Right lobe of liver (tissue), 4 donors: ENCODE results near the gene KRTAP5-6.
"Not testable (repeated sequence)": the region's sequence is repeated elsewhere in the genome, so short reads cannot be mapped to it uniquely, and the experiment has no call there.

Experiments used
- POLR2A ChIP-seq: fragments of 450-650 bp; IDR thresholded peaks from one replicate; pipeline ENCODE4 v1.6.1; 2017; ENCODE audit warnings: antibody characterized with exemption, mild to moderate bottlenecking
- TF ChIP-seq, protein P1 (sequence below), 4 donors: fragments of 200-600 bp in 3 of 4; fragments of 450-650 bp in 1 of 4; IDR thresholded peaks; one replicate each; pipeline versions ENCODE4 v1.5.1 to v1.8.0; 2016 to 2022; ENCODE audit warnings: antibody characterized with exemption in 4 of 4, mild to moderate bottlenecking in 2 of 4
- donor health status: DM: no; HTN: no; CAD: no.
- donor health status: DM: no; HTN: no; CAD: no.
- donor health status: DM: no; HTN: yes; CAD: no.

DNA sequence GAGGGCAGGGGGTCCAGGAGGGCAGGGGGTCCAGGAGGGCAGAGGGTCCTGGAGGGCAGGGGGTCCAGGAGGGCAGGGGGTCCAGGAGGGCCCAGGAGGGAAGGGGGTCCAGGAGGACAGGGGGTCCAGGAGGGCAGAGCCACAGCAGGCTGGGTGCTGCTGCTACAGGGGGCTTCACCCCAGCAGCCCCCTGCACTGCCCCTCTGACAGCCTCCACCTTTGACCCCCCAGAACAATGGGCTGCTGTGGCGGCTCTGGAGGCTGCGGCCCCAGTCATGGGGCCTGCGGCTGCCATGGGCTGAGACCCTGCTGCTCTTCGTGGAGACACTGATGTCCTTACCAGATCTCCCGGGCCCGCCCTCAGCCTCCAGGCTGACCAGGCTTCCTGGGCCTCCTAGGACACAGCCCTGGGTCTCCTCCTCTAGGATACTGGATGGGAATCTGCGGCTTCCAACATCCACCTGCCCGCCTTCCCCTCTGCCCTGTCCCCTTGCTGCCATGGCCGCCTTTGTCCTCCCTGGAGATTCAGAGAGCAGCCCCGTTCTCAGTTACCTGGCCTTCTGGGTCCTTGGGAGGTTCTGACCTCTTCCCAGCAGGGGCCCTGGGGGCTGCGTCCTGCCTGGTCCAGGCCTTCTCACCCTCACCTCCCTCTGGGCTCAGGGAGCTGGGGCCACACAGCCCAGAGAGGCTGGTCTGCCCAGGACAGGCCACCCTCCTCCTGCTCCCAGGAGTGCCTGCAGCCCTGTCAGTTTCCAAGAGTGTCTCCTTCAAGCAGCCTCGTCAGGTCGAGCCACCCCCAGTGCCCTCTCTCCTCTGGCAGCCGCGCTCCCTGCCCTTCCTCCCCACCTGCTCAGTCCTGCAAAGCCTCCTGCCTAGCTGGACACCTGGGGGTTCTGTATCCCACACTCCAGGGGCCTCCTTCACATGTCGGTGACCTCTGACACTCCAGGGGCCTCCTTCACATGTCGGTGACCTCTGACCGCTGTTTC, 11.8 kb upstream of the KRTAP5-6 start:
- TF ChIP-seq, protein P1, sequence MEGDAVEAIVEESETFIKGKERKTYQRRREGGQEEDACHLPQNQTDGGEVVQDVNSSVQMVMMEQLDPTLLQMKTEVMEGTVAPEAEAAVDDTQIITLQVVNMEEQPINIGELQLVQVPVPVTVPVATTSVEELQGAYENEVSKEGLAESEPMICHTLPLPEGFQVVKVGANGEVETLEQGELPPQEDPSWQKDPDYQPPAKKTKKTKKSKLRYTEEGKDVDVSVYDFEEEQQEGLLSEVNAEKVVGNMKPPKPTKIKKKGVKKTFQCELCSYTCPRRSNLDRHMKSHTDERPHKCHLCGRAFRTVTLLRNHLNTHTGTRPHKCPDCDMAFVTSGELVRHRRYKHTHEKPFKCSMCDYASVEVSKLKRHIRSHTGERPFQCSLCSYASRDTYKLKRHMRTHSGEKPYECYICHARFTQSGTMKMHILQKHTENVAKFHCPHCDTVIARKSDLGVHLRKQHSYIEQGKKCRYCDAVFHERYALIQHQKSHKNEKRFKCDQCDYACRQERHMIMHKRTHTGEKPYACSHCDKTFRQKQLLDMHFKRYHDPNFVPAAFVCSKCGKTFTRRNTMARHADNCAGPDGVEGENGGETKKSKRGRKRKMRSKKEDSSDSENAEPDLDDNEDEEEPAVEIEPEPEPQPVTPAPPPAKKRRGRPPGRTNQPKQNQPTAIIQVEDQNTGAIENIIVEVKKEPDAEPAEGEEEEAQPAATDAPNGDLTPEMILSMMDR (IDR thresholded peaks at IDR 0.05) = not testable (repeated sequence)
- not testable (repeated sequence) for TF ChIP-seq POLR2A
